Muscle layer of colon (tissue), 2 donors: Measurements from ENCODE around the gene MYL3.
A peak's percentile ranks its signal among the peaks of the same experiment; 100 is the strongest.

ENCODE experiments used
- H3K27ac ChIP-seq: one replicate; pipeline ENCODE4 v1.7.0; 2013; ENCODE audit warnings: low read depth, mild to moderate bottlenecking, low read length, moderate library complexity
- H3K27me3 ChIP-seq, 2 donors: one replicate each; pipeline ENCODE4 v1.7.0; 2013; ENCODE audit warnings: low read length in 2 of 2, mild to moderate bottlenecking in 2 of 2; ENCODE audit not compliant: insufficient read depth in 2 of 2, control insufficient read depth in 1 of 2
- H3K36me3 ChIP-seq: one replicate; pipeline ENCODE4 v1.7.0; 2013; ENCODE audit warnings: mild to moderate bottlenecking, low read length; ENCODE audit not compliant: insufficient read depth
- H3K4me1 ChIP-seq: one replicate; pipeline ENCODE4 v1.7.0; 2013; ENCODE audit warnings: mild to moderate bottlenecking, low read length; ENCODE audit not compliant: insufficient read depth
- H3K4me3 ChIP-seq, 2 donors: one replicate each; pipeline ENCODE4 v1.7.0; 2013; ENCODE audit warnings: low read length in 2 of 2, low read depth in 1 of 2, mild to moderate bottlenecking in 1 of 2, moderate library complexity in 1 of 2
- H3K9ac ChIP-seq: one replicate; pipeline ENCODE4 v1.7.0; 2013; ENCODE audit warnings: low read length
- H3K9me3 ChIP-seq: one replicate; pipeline ENCODE4 v1.7.0; 2013; ENCODE audit warnings: mild to moderate bottlenecking, low read length
- donor health status: abdominal sarcoma.
- donor health status: Adenocarcinoma of cecum.

Gene MYL3

DNA sequence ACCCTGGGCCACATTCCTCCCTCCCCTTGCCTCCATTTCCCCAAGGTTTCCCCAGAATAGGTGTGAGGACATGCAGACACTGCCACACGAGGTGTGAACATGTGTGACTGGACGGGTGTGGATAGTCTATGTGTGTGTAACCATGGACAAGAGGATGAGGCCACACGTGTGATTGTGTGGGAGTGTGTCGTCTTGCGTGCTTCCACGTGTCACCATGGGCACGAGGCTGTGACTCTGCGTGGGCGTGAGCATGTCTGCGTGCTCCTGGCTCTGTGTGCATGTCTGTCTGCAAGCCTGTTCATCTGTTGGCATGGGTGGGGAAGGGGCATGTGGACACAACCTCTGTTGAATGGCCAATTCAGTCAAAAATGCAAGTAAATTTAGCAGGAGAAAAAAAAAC is 6.2 kb upstream of the MYL3 start:
- H3K9ac ChIP-seq: no peak overlapping the region
- no peaks in the 10 kb centered on the region for H3K27me3 ChIP-seq
- no peaks in the 10 kb centered on the region for H3K36me3 ChIP-seq
- no peak overlapping the region for H3K4me3 ChIP-seq
- H3K9me3 ChIP-seq: no peaks in the 10 kb centered on the region
- H3K4me1 ChIP-seq: peaks cover 31% of the 10 kb centered on the region
- H3K27ac ChIP-seq: no peak overlapping the region

DNA sequence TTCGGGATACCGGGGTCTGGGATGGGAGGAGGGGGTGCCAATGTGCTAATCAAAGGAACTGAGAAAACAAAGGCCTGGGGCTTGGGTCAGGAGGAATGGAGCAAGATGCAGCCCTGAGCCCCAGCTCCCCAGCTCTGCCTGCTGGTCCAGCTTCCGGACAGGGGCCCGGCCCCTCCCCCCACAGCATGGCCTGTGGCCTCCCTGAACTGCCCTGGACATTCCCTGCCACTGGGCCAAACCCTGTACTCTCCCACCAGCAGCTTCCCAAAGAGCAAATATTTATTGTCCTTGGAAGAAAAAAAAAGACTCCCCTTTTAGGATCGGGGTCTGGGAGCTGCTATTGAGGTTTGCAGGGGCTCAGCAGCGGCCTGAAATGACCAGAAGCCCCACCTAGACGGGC is 5.7 kb upstream of the MYL3 start:
- no peak overlapping the region for H3K4me3 ChIP-seq
- no peaks in the 10 kb centered on the region for H3K27me3 ChIP-seq
- H3K36me3 ChIP-seq: no peaks in the 10 kb centered on the region
- no peak overlapping the region for H3K9ac ChIP-seq
- no peaks in the 10 kb centered on the region for H3K9me3 ChIP-seq
- no peak overlapping the region for H3K27ac ChIP-seq
- H3K4me1 ChIP-seq: peaks cover 26% of the 10 kb centered on the region

DNA sequence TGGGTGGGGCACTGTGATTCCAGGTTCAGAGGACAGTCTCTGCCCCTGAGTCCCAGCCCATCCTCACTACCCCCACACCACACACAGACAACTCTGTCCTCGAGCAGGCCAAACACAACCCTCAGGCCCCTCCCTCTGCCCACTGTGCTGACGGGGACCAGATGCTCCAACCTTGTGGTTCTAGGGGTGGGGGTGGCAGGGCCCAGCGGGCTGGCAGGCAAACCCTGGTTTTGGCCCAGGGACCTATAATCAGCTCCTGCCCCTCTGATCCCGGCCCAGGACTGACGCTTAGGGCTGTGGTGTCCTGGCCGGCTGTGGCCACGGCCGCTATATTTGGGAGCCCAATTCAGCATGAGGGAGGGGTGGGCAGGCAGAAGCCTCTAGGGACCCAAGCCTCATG is 5.0 kb upstream of the MYL3 start:
- H3K4me1 ChIP-seq: peaks cover 20% of the 10 kb centered on the region
- H3K4me3 ChIP-seq: peak overlapping the region in 1 of 2 donors; percentile 32
- H3K27me3 ChIP-seq: no peaks in the 10 kb centered on the region
- no peaks in the 10 kb centered on the region for H3K9me3 ChIP-seq
- H3K36me3 ChIP-seq: no peaks in the 10 kb centered on the region
- peak overlapping the region; percentile 17 for H3K9ac ChIP-seq
- peak overlapping the region; percentile 25 for H3K27ac ChIP-seq

DNA sequence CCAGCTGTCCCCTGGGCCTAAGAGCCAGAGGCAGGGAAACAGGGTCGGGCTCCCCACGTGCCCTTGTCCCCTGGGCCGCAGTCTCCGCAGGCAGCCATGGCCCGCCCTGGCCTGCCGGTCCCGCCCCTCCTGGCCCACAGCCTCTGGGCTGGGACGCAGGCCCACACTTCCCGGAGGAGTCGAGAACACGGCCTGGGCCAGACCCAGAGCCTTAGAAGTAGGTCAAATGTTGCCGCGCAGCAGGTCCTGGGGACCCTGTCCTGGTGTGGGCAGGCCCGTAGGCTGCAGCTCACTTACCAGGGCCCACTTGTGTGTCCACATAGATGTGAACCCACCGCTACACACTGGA is 4.3 kb upstream of the MYL3 start:
- Histone ChIP-seq H3K9ac (no peak overlapping the region), H3K27me3 (no peaks in the 10 kb centered on the region), H3K4me3 (peak overlapping the region in 1 of 2 donors; percentile 32), H3K27ac (peak overlapping the region; percentile 25), H3K9me3 (no peaks in the 10 kb centered on the region), H3K4me1 (peaks cover 20% of the 10 kb centered on the region), H3K36me3 (no peaks in the 10 kb centered on the region)

DNA sequence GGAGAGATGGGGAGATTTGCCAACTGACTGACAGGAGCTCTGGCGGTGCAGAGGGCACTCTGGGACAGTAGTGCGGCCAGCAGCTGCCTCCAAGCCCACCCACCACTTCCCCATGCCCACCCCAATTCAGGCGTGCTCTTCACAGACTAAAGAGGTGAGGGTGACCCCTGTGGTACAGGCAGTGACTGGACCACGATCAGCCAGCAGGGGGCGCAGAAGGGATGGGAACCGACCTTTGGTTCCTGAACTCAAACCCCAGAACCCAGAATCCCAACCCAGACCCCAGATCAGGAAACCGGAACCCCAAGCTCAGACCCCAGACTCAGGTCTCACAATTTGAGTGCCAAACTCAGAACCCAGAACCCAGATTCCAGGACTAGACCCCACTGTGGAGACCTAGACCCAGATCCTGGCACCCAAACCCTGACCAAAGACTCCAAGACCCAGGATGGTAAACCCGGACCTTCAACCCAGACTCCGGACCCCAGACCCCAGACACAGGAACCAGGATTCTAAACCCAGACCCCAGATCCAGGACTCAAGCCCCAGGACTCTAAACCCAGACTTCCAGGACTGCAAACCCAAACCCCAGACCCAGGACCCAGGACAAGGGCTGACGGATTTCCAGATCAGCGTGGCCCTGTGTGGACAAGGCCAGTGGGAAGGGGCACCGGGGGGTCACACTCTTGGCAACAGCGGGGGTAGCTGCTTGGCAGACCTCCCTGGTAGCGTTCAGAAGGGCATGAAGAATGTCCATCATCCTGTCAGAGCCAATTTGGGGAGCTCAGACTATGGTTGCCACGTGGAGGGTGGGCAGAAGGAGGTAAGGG is 3.7 kb upstream of the MYL3 start:
- peaks cover 20% of the 10 kb centered on the region for H3K4me1 ChIP-seq
- H3K27ac ChIP-seq: no peak overlapping the region
- peak overlapping the region in 1 of 2 donors; percentile 32 for H3K4me3 ChIP-seq
- no peaks in the 10 kb centered on the region for H3K36me3 ChIP-seq
- H3K9ac ChIP-seq: no peak overlapping the region
- no peaks in the 10 kb centered on the region for H3K9me3 ChIP-seq
- H3K27me3 ChIP-seq: no peaks in the 10 kb centered on the region

DNA sequence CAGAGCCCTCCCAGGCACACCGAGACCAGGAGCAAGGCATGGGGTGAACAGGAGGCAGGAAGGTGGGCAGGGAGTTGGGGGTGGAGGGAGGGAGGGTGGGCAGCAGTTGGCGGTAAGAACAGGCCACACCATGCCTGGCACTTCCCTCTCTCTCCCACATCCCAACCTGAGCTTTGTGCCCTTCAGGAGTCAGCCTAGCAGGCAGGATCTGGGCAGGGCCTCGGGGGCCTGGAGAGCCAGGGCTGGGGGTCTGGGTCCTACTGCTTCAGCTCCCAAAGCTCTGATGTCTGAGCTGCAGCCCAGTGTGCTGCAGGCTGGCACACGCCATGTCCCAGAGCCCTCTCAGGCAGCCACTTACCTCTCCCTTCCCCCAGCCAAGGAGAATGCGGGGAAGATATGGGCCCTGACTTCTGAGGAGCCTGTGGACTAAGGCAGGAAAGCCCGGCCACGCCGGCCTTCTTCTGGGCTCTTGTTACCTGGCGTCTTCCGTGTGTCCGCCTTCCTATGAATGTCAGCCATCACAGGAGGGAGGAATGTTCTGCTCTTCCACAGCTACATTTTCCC is 2.9 kb upstream of the MYL3 start:
- H3K4me1 ChIP-seq: peaks cover 20% of the 10 kb centered on the region
- H3K27me3 ChIP-seq: no peaks in the 10 kb centered on the region
- H3K27ac ChIP-seq: no peak overlapping the region
- no peak overlapping the region for H3K4me3 ChIP-seq
- H3K36me3 ChIP-seq: no peaks in the 10 kb centered on the region
- no peaks in the 10 kb centered on the region for H3K9me3 ChIP-seq
- no peak overlapping the region for H3K9ac ChIP-seq

DNA sequence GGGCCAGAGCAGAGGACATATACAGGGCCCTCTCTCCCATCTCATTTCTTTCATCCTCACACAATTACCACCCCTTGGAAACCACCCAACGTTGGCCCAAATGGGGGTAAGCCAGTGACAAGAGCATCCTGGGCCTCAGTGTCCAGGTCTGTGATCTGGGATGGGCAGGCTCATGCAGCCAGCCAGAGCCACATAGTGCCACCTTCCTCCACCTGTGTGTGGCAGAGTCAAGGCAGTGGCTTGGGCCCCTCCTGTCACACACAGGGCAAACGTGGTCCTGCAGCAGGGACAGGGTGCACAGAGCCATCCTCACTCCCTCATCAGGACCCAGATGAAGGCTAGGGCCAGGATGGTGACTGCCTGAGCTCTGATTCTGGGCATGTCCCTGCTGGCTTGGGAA is 2.3 kb upstream of the MYL3 start:
- no peak overlapping the region for H3K9ac ChIP-seq
- H3K27ac ChIP-seq: no peak overlapping the region
- H3K36me3 ChIP-seq: no peaks in the 10 kb centered on the region
- H3K4me1 ChIP-seq: peaks cover 20% of the 10 kb centered on the region
- H3K9me3 ChIP-seq: no peaks in the 10 kb centered on the region
- no peak overlapping the region for H3K4me3 ChIP-seq
- no peaks in the 10 kb centered on the region for H3K27me3 ChIP-seq

DNA sequence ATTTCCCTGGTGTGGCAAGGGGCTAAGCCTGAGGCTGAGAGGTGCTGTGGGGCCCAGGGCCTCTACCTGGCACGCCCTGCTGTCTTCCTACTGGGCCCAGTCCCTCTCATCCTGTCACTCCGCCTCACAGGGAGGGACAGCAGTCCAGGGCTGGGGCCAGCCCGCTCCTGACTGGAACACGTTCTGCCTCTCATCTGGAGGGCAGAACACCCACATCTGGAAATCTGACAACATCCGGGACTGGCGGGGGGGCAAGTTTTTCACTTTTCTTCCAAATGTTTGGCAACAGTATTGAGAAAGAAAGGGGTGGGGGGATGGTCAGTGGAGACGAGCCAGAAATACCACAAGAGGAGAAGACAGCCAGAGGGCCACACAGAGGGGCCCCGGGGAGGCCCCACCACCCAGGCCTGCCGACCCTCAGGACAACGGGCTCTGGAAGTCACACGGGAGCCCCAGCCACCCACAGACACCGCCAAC is 1.8 kb upstream of the MYL3 start:
- no peaks in the 10 kb centered on the region for H3K36me3 ChIP-seq
- no peak overlapping the region for H3K4me3 ChIP-seq
- H3K27ac ChIP-seq: no peak overlapping the region
- no peaks in the 10 kb centered on the region for H3K27me3 ChIP-seq
- H3K4me1 ChIP-seq: peaks cover 20% of the 10 kb centered on the region
- no peaks in the 10 kb centered on the region for H3K9me3 ChIP-seq
- H3K9ac ChIP-seq: no peak overlapping the region

DNA sequence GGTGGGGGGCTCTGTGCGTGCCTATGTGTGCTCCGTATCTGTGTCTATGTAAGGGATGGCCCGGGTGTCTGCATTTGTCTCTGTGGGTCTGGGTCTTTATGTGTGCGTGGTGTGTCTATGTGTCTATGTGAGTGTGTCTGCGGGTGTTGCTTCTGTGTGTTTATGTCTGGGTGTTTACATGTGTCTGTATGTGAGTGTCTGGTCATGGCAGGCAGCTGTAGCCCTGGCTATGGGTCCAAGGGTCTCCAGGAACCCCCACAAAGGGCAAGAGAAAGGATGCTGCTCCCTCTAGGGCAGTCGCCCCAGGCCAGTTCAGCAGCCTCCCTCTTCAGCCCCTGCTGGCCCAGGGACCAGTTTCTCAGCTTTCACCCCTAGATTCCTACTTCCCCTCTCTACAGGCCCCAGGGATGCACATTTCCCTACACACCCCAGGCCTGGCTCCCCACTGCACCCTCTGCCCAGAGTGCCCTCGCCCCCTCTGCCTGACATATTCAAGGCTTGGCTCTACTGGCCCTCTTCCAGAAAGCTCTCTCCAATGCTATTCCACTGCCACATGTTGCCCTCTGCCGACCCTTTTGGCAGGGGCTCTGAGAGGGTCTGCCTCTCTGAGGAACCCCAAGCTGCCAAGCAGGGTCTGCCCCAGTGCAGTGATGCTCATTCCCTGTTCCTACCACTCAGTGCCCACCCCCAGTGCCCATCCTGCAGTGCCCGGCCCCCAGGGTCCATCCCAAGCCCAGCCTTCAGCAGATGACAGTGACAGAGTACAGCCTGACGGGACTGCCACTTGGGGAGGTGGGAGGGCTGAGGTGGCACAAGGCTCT is 1.0 kb upstream of the MYL3 start:
- Histone ChIP-seq H3K9ac (no peak overlapping the region), H3K27me3 (no peaks in the 10 kb centered on the region), H3K27ac (no peak overlapping the region), H3K36me3 (no peaks in the 10 kb centered on the region), H3K9me3 (no peaks in the 10 kb centered on the region), H3K4me1 (peaks cover 20% of the 10 kb centered on the region), H3K4me3 (no peak overlapping the region)

DNA sequence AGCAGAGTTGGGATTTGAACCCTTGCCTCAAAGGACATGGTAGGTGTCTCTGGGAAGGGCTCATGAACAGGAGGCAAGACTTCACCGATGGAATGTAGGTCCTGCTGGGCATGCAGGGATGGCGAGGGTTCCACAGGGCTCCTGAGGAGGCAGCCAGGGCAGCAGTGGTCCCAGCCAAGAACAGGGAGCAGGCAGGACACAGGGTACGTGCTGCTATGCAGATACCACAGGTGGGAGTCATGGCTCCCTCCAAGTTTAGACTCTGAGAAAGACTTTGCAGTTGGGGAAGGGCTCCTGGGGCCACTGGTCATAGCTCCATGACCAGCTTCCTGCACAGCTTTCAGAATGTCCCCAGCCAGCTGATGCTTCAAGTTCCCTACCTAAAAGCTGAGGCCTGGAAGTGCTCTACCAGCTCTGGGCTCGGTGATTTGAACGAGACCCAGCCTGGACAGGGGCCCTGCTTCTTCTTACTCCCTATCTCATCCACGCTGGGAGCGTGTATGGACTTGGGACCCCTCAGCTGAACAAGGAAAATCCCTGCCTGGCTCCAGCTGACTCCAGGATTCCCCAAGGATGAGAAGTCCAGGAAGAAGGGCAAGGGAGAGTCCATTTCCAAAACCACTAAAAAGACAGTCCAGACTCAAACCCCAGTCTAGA is 747 bp downstream of the MYL3 start:
- H3K9me3 ChIP-seq: no peaks in the 10 kb centered on the region
- peaks cover 9% of the 10 kb centered on the region for H3K4me1 ChIP-seq
- no peaks in the 10 kb centered on the region for H3K36me3 ChIP-seq
- H3K27ac ChIP-seq: no peak overlapping the region
- no peak overlapping the region for H3K4me3 ChIP-seq
- H3K9ac ChIP-seq: no peak overlapping the region
- H3K27me3 ChIP-seq: no peaks in the 10 kb centered on the region
